HepG2 (cell line): ENCODE data around the gene SCAPER. TPM values are rescaled to one million over a fixed set of nuclear protein-coding genes. Genes with fewer than 3 reads are reported as not detected.

Source experiments
- ATAC-seq: fragments of 200-7000 bp; cut with Tn5 transposase; 3 replicates; pipeline ENCODE4 v1.9.1; 2020; ENCODE audit warnings: mild to moderate bottlenecking, moderate library complexity
- BruUV-seq: library from RNA; stranded (reverse); fragments of 400-500 nt; replicated peaks from 2 replicates; lab custom pipeline; 2021; lab: Mats Ljungman, UMichigan
- CTCF ChIA-PET: fragments of 300-600 bp; formaldehyde crosslinking; extraction: SDS; loops from one replicate; lab custom pipeline; 2021; ENCODE audit warnings: low total read pairs, inconsistent platforms, low intra/inter-chr PET ratio; lab: Yijun Ruan, JAX
- POLR2A ChIA-PET: fragments of 350-600 bp; sonication (Branson Sonifier 250); formaldehyde crosslinking; loops from one replicate; lab custom pipeline; 2020; ENCODE audit warnings: antibody characterized with exemption, inconsistent platforms; lab: Yijun Ruan, JAX
- DNase-seq: peaks from one replicate; pipeline ENCODE4 v3.0.0-alpha.2; 2015; ENCODE audit warnings: low spot score
- FAIRE-seq: peaks from 3 replicates; lab custom pipeline; 2011; peaks lifted over from hg19 to GRCh38; lab: Jason Lieb, UNC
- H2AFZ ChIP-seq: one replicate; pipeline ENCODE4 v1.6.1; 2011; ENCODE audit warnings: low read length, inconsistent platforms
- H3K27ac ChIP-seq: fragments of 300-600 bp; 3 replicates; pipeline ENCODE4 v1.8.0; 2011; ENCODE audit warnings: mixed run types, mild to moderate bottlenecking, mixed read lengths, low read length, inconsistent platforms; ENCODE audit not compliant: insufficient read depth; ENCODE audit errors: extremely low read length
- H3K27me3 ChIP-seq, 2 experiments: fragments of 200-600 bp in 1 of 2; 2 replicates in 1 of 2; 3 replicates in 1 of 2; pipeline versions ENCODE4 v1.6.0 to v1.8.0; 2011; ENCODE audit warnings: low read length in 2 of 2, mild to moderate bottlenecking in 2 of 2, moderate library complexity in 2 of 2, inconsistent platforms in 1 of 2; ENCODE audit not compliant: insufficient read depth in 2 of 2, control insufficient read depth in 1 of 2
- H3K36me3 ChIP-seq, 2 experiments: fragments of 200-600 bp in 1 of 2; replicated peaks in 1 of 2; 2 replicates in 1 of 2; 3 replicates in 1 of 2; pipeline versions ENCODE4 v1.5.1 to v1.8.0; 2011; ENCODE audit warnings: low read length in 2 of 2, inconsistent platforms in 1 of 2; ENCODE audit not compliant: insufficient read depth in 2 of 2, control insufficient read depth in 1 of 2
- H3K4me1 ChIP-seq: 2 replicates; pipeline ENCODE4 v1.5.1; 2012; ENCODE audit warnings: low read length, inconsistent platforms; ENCODE audit not compliant: insufficient read depth
- H3K4me2 ChIP-seq: 2 replicates; pipeline ENCODE4 v1.6.0; 2011; ENCODE audit warnings: low read depth, low read length, inconsistent platforms
- H3K4me3 ChIP-seq, 3 experiments: fragments of 200-600 bp in 1 of 3; sonication (generic), shearing (Covaris generic) in 1 of 3; replicated peaks in 1 of 3; 2 replicates each; pipeline ENCODE4 v1.5.1; 2011 to 2016; ENCODE audit warnings: low read length in 3 of 3, inconsistent platforms in 2 of 3, low read depth in 2 of 3, mild to moderate bottlenecking in 2 of 3, control low read depth in 1 of 3, mixed read lengths in 1 of 3; ENCODE audit not compliant: insufficient read depth in 1 of 3
- H3K79me2 ChIP-seq: one replicate; pipeline ENCODE4 v1.6.1; 2011; ENCODE audit warnings: low read length, inconsistent platforms; ENCODE audit not compliant: insufficient read depth
- H3K9ac ChIP-seq: 2 replicates; pipeline ENCODE4 v1.6.0; 2011; ENCODE audit warnings: mild to moderate bottlenecking, low read depth, low read length, inconsistent platforms; ENCODE audit not compliant: insufficient read depth
- H3K9me3 ChIP-seq: 2 replicates; pipeline ENCODE4 v1.5.1; 2012; ENCODE audit warnings: mild to moderate bottlenecking, low read length
- H4K20me1 ChIP-seq: 2 replicates; pipeline ENCODE4 v1.6.0; 2011; ENCODE audit warnings: inconsistent platforms, mild to moderate bottlenecking, low read length, moderate library complexity; ENCODE audit not compliant: insufficient read depth
- CEBPB ChIP-seq: IDR thresholded peaks from 2 replicates; pipeline ENCODE4 v1.6.1; 2011; ENCODE audit warnings: low read depth, low read length, improper control_type of control experiment, borderline replicate concordance
- FOXP1 ChIP-seq, 2 experiments: fragments of 450-650 bp in 1 of 2; IDR thresholded peaks; 2 replicates each; pipeline ENCODE4 v1.6.1; 2017 to 2018; ENCODE audit warnings: antibody characterized with exemption in 1 of 2
- MATR3 ChIP-seq: sonication (generic); formaldehyde crosslinking; IDR thresholded peaks from 2 replicates; pipeline ENCODE4 v1.4.0; 2020; ENCODE audit warnings: missing genetic modification reagents
- MLLT10 ChIP-seq: sonication (generic); formaldehyde crosslinking; IDR thresholded peaks from 2 replicates; pipeline ENCODE4 v1.4.0; 2020; ENCODE audit warnings: missing genetic modification reagents
- NFIB ChIP-seq: sonication (generic); formaldehyde crosslinking; IDR thresholded peaks from 2 replicates; pipeline ENCODE4 v1.9.0; 2021; ENCODE audit warnings: missing genetic modification reagents, mild to moderate bottlenecking, borderline replicate concordance
- NR2F6 ChIP-seq, 2 experiments: IDR thresholded peaks; 2 replicates each; pipeline ENCODE4 v1.6.1; 2016; ENCODE audit warnings: antibody characterized with exemption in 1 of 2, mild to moderate bottlenecking in 1 of 2
- PCBP2 ChIP-seq: fragments of 200-400 bp; formaldehyde crosslinking; optimal IDR thresholded peaks from 2 replicates; pipeline ENCODE3; 2018; ENCODE audit warnings: low read length, low read depth; ENCODE audit not compliant: poor library complexity, severe bottlenecking
- PHB2 ChIP-seq: fragments of 450-650 bp; IDR thresholded peaks from 2 replicates; pipeline ENCODE4 v1.6.1; 2018; ENCODE audit not compliant: partially characterized antibody
- RBM22 ChIP-seq: fragments of 200-400 bp; formaldehyde crosslinking; optimal IDR thresholded peaks from 2 replicates; pipeline ENCODE3; 2017; ENCODE audit warnings: mild to moderate bottlenecking, low read length, moderate library complexity
- SOX6 ChIP-seq, 2 experiments: fragments of 450-650 bp in 1 of 2; sonication (generic) in 1 of 2; formaldehyde crosslinking in 1 of 2; IDR thresholded peaks; 2 replicates each; pipeline versions ENCODE4 v1.4.0 to v1.6.1; 2017 to 2020; ENCODE audit warnings: antibody characterized with exemption in 1 of 2, mild to moderate bottlenecking in 1 of 2, missing genetic modification reagents in 1 of 2
- TCF7 ChIP-seq: sonication (generic); IDR thresholded peaks from 2 replicates; pipeline ENCODE4 v1.6.1; 2016; ENCODE audit warnings: antibody characterized with exemption, low read depth
- ZNF670 ChIP-seq: sonication (generic); formaldehyde crosslinking; IDR thresholded peaks from 2 replicates; pipeline ENCODE4 v1.8.0; 2022; ENCODE audit warnings: mild to moderate bottlenecking, missing genetic modification reagents, borderline replicate concordance
- ZNF878 ChIP-seq: sonication (generic); formaldehyde crosslinking; IDR thresholded peaks from 2 replicates; pipeline ENCODE4 v1.8.1; 2023; ENCODE audit warnings: mild to moderate bottlenecking, missing genetic modification reagents, moderate library complexity
- ZNF883 ChIP-seq: sonication (generic); formaldehyde crosslinking; IDR thresholded peaks from 2 replicates; pipeline ENCODE4 v1.5.1; 2020; ENCODE audit warnings: mild to moderate bottlenecking, missing genetic modification reagents; ENCODE audit errors: not compliant biosample characterization
- WGBS: methylation state at CpG from one replicate; pipeline ENCODE4 v1.1.6; 2017; ENCODE audit warnings: low lambda C conversion rate; 5-methylcytosine and 5-hydroxymethylcytosine counted together
- in situ Hi-C: cut with HindIII; loops from 2 replicates; pipeline ENCODE4 v1.10.0; 2017; ENCODE audit warnings: low pct_unique_long_range_greater_than_20kb; ENCODE audit not compliant: extremely low pct_ligation_motif_present
- intact Hi-C: fragments of 100-400 bp; cut with micrococcal nuclease; formaldehyde crosslinking; loops from one replicate; pipeline ENCODE4 v1.10.0; 2022; ENCODE audit not compliant: unreplicated experiment
- polyA plus RNA-seq, 8 experiments: library from polyadenylated mRNA; depleted of rRNA in 3 of 8; stranded (reverse) in 7 of 8; unstranded in 1 of 8; fragments of >200 nt; fragmentation: Illumina TruSeq in 4 of 8; extraction: Trizol in 4 of 8; gene quantifications; 2 replicates each; pipeline versions ENCODE4 v1.2.1 to v1.2.3, GENCODE V29; 2011 to 2016; ENCODE audit warnings: low read depth in 4 of 8, missing spikeins in 1 of 8, mixed read lengths in 1 of 8; ENCODE audit not compliant: insufficient read depth in 1 of 8
- total RNA-seq, 5 experiments: library from RNA; depleted of rRNA; stranded (reverse); fragments of >200 nt; fragmentation: Illumina TruSeq; extraction: Trizol; gene quantifications; 2 replicates each; pipeline ENCODE4 v1.2.3, GENCODE V29; 2016; ENCODE audit warnings: low read depth in 1 of 5
- TF ChIP-seq, protein P1 (sequence below): sonication (generic); formaldehyde crosslinking; IDR thresholded peaks from 2 replicates; pipeline ENCODE4 v1.5.0; 2020; ENCODE audit warnings: missing genetic modification reagents, mild to moderate bottlenecking, borderline replicate concordance
- TF ChIP-seq, protein P2 (sequence below): sonication (generic); formaldehyde crosslinking; IDR thresholded peaks from 2 replicates; pipeline ENCODE4 v1.8.1; 2023; ENCODE audit warnings: mild to moderate bottlenecking, inconsistent platforms, moderate library complexity, missing genetic modification reagents, borderline replicate concordance
- TF ChIP-seq, protein P3 (sequence below): sonication (generic); formaldehyde crosslinking; IDR thresholded peaks from 2 replicates; pipeline ENCODE4 v1.8.1; 2023; ENCODE audit warnings: mild to moderate bottlenecking, missing genetic modification reagents

SCAPER gene
- total and polyA plus RNA-seq, 2 of the 13 experiments (the other 11 are each of a cell fraction or from before 2014, with no cell fraction given) = 4.3 to 10.5 TPM

DNA sequence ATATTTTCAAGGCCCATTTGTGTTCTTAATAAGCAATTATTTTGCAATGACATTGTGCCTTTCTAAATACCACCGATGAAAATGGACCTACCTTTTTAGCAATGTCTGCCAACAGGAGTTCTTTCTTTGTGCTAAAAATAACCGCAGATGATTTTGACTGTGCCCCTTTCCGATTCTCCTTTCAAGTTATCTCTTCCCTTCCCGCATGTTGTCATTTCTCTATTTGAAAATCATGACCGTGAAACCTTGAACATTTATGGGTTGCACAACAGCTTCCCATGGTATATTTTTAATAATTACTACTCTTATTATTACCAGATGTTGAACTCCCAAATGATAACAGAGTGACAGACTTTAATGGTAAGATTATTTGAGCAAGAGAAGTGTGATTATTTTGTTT is 583.5 kb downstream of the SCAPER start:
- POLR2A ChIA-PET = no interaction called here
- TF ChIP-seq, protein P1, sequence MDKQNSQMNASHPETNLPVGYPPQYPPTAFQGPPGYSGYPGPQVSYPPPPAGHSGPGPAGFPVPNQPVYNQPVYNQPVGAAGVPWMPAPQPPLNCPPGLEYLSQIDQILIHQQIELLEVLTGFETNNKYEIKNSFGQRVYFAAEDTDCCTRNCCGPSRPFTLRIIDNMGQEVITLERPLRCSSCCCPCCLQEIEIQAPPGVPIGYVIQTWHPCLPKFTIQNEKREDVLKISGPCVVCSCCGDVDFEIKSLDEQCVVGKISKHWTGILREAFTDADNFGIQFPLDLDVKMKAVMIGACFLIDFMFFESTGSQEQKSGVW (CRISPR knock-in tag) = no peak
- 0 out of 2 replicates have a peak, but pooled peaks have one; percentile 31 for TF ChIP-seq CEBPB
- no peak for FAIRE-seq
- no peaks in the 10 kb centered on the region for H3K9me3 ChIP-seq
- CTCF ChIA-PET = no interaction called here
- no peak overlapping the region for H3K27ac ChIP-seq
- ATAC-seq = no peak
- intact Hi-C loops (no loop called here), in situ Hi-C loops (no loop called here)
- no peak overlapping the region for H3K4me3 ChIP-seq
- no peaks in the 10 kb centered on the region for H4K20me1 ChIP-seq
- no peak overlapping the region for H2AFZ ChIP-seq
- no peaks in the 10 kb centered on the region for H3K36me3 ChIP-seq
- H3K4me2 ChIP-seq = no peak overlapping the region
- no peak for DNase-seq
- peaks cover 19% of the 10 kb centered on the region for H3K4me1 ChIP-seq
- no TSS peak for BruUV-seq
- WGBS = 32% methylated on average over 5 of the region's 5 CpGs
- H3K27me3 ChIP-seq = peaks cover 0 to 16% of the 10 kb centered on the region in 2 experiments; a peak in 2 of 5 replicates
- H3K9ac ChIP-seq = no peak overlapping the region
- H3K79me2 ChIP-seq = no peaks in the 10 kb centered on the region

- intact Hi-C loops = no loop called here
- FAIRE-seq = no peak
- ATAC-seq = no peak; the same call in 2 of the 3 replicates
- H3K36me3 ChIP-seq = no peaks in the 10 kb centered on the region
- H3K9me3 ChIP-seq = no peaks in the 10 kb centered on the region
- no peak overlapping the region for H3K4me3 ChIP-seq
- in situ Hi-C loops = no loop called here
- DNase-seq = no peak
- H3K27ac ChIP-seq = no peak overlapping the region
- WGBS = 27% methylated on average over 9 of the region's 10 CpGs
- peaks cover 0 to 16% of the 10 kb centered on the region in 2 experiments; a peak in 2 of 5 replicates for H3K27me3 ChIP-seq
- H4K20me1 ChIP-seq = no peaks in the 10 kb centered on the region
- POLR2A ChIA-PET = no interaction called here
- H3K9ac ChIP-seq = no peak overlapping the region
- BruUV-seq = no TSS peak
- no peak overlapping the region for H2AFZ ChIP-seq
- no peak overlapping the region for H3K4me2 ChIP-seq
- no peaks in the 10 kb centered on the region for H3K79me2 ChIP-seq
- peaks cover 19% of the 10 kb centered on the region for H3K4me1 ChIP-seq
- CTCF ChIA-PET = no interaction called here
- TF ChIP-seq NFIB (CRISPR knock-in tag) (no peak), PHB2 (no peak), ZNF670 (CRISPR knock-in tag) (no peak), RBM22 (no peak), PCBP2 (no peak), ZNF883 (CRISPR knock-in tag) (no peak), MATR3 (CRISPR knock-in tag) (no peak), SOX6 (IDR thresholded peaks at IDR 0.05) (no peak), SOX6 (CRISPR knock-in tag; IDR thresholded peaks at IDR 0.05) (no peak), MLLT10 (CRISPR knock-in tag) (no peak), ZNF878 (CRISPR knock-in tag) (no peak), TCF7 (no peak), FOXP1 (IDR thresholded peaks at IDR 0.05) (no peak), FOXP1 (CRISPR knock-in tag; IDR thresholded peaks at IDR 0.05) (no peak), NR2F6 (IDR thresholded peaks at IDR 0.05) (no peak), NR2F6 (CRISPR knock-in tag; IDR thresholded peaks at IDR 0.05) (no peak)
- TF ChIP-seq, protein P2, sequence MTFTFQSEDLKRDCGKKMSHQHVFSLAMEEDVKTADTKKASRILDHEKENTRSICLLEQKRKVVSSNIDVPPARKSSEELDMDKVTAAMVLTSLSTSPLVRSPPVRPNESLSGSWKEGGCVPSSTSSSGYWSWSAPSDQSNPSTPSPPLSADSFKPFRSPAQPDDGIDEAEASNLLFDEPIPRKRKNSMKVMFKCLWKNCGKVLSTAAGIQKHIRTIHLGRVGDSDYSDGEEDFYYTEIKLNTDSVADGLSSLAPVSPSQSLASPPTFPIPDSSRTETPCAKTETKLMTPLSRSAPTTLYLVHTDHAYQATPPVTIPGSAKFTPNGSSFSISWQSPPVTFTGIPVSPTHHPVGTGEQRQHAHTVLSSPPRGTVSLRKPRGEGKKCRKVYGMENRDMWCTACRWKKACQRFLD (CRISPR knock-in tag) = no peak
- TF ChIP-seq, protein P3, sequence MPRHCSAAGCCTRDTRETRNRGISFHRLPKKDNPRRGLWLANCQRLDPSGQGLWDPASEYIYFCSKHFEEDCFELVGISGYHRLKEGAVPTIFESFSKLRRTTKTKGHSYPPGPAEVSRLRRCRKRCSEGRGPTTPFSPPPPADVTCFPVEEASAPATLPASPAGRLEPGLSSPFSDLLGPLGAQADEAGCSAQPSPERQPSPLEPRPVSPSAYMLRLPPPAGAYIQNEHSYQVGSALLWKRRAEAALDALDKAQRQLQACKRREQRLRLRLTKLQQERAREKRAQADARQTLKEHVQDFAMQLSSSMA (CRISPR knock-in tag) = no peak
Observed at GRCh38 chr15:76321171-76321570, 584.0 kb downstream of the SCAPER start.
